IMR-90 (cell line): ENCODE data around the gene KCNAB1. TPM values are rescaled to one million over a fixed set of nuclear protein-coding genes. Genes with fewer than 3 reads are reported as not detected.

Source experiments
- ATAC-seq: fragments of 200-7000 bp; cut with Tn5 transposase; 2 replicates; pipeline ENCODE4 v1.9.1; 2020; ENCODE audit warnings: low read depth, mild to moderate bottlenecking, moderate library complexity
- BruUV-seq: library from RNA; stranded (reverse); fragments of 400-500 nt; replicated peaks from 2 replicates; lab custom pipeline; 2021; lab: Mats Ljungman, UMichigan
- CTCF ChIA-PET: fragments of 300-600 bp; formaldehyde crosslinking; extraction: SDS; loops from one replicate; lab custom pipeline; 2021; ENCODE audit warnings: antibody characterized with exemption; lab: Yijun Ruan, JAX
- POLR2A ChIA-PET: fragments of 300-600 bp; sonication (Branson Sonifier 250); formaldehyde crosslinking; loops from one replicate; lab custom pipeline; 2022; ENCODE audit warnings: antibody characterized with exemption; ENCODE audit not compliant: unreplicated experiment; lab: Charles Lee
- DNase-seq: peaks from one replicate; pipeline ENCODE4 v3.0.0; 2013
- H2AFZ ChIP-seq: replicated peaks from 2 replicates; pipeline ENCODE3; 2013; ENCODE audit warnings: low read length, mild to moderate bottlenecking; ENCODE audit not compliant: poor library complexity
- H2AK5ac ChIP-seq: 2 replicates; pipeline ENCODE4 v1.6.1; 2013; ENCODE audit warnings: low read depth, low read length, inconsistent platforms
- H2AK9ac ChIP-seq: replicated peaks from 2 replicates; pipeline ENCODE3; 2013; ENCODE audit warnings: mild to moderate bottlenecking, low read depth, low read length, moderate library complexity; ENCODE audit not compliant: poor library complexity
- H2BK120ac ChIP-seq: 2 replicates; pipeline ENCODE4 v1.6.1; 2013; ENCODE audit warnings: low read depth, low read length, inconsistent platforms
- H2BK15ac ChIP-seq: 3 replicates; pipeline ENCODE4 v1.6.1; 2013; ENCODE audit warnings: low read depth, low read length, inconsistent platforms
- H2BK20ac ChIP-seq: 2 replicates; pipeline ENCODE4 v1.6.1; 2013; ENCODE audit warnings: low read depth, mild to moderate bottlenecking, inconsistent platforms, low read length, moderate library complexity
- H2BK5ac ChIP-seq: 2 replicates; pipeline ENCODE4 v1.6.1; 2013; ENCODE audit warnings: mild to moderate bottlenecking, low read depth, low read length, inconsistent platforms; ENCODE audit not compliant: poor library complexity, severe bottlenecking
- H3K14ac ChIP-seq: replicated peaks from 2 replicates; pipeline ENCODE4 v1.6.1; 2013; ENCODE audit warnings: low read depth, low read length, inconsistent platforms
- H3K18ac ChIP-seq: 2 replicates; pipeline ENCODE4 v1.6.1; 2013; ENCODE audit warnings: low read depth, low read length, control low read depth
- H3K23ac ChIP-seq: 2 replicates; pipeline ENCODE4 v1.6.1; 2013; ENCODE audit warnings: low read depth, low read length, inconsistent platforms
- H3K27ac ChIP-seq: 2 replicates; pipeline ENCODE4 v1.5.1; 2013; ENCODE audit warnings: mild to moderate bottlenecking, control low read depth, low read length; ENCODE audit not compliant: insufficient read depth
- H3K27me3 ChIP-seq: 2 replicates; pipeline ENCODE4 v1.6.1; 2013; ENCODE audit warnings: low read length; ENCODE audit not compliant: control insufficient read depth, insufficient read depth
- H3K36me3 ChIP-seq: 2 replicates; pipeline ENCODE4 v1.6.1; 2013; ENCODE audit warnings: low read length, mixed read lengths; ENCODE audit not compliant: control insufficient read depth, insufficient read depth
- H3K4ac ChIP-seq: 2 replicates; pipeline ENCODE4 v1.6.1; 2013; ENCODE audit warnings: low read depth, low read length, inconsistent platforms
- H3K4me1 ChIP-seq: 2 replicates; pipeline ENCODE4 v1.6.1; 2013; ENCODE audit warnings: low read length, mixed read lengths; ENCODE audit not compliant: control insufficient read depth, insufficient read depth
- H3K4me2 ChIP-seq: 2 replicates; pipeline ENCODE4 v1.6.1; 2013; ENCODE audit warnings: low read depth, mild to moderate bottlenecking, control low read depth, low read length, moderate library complexity
- H3K4me3 ChIP-seq: 2 replicates; pipeline ENCODE4 v1.5.1; 2013; ENCODE audit warnings: low read depth, mild to moderate bottlenecking, control low read depth, low read length, moderate library complexity; ENCODE audit not compliant: insufficient read depth
- H3K56ac ChIP-seq: 2 replicates; pipeline ENCODE4 v1.6.1; 2013; ENCODE audit warnings: low read length, inconsistent platforms; ENCODE audit not compliant: insufficient read depth; ENCODE audit errors: extremely low read depth
- H3K79me1 ChIP-seq, 2 experiments: 2 replicates each; pipeline ENCODE4 v1.6.1; 2013; ENCODE audit warnings: low read length in 2 of 2, inconsistent platforms in 1 of 2, low read depth in 1 of 2
- H3K9ac ChIP-seq: 2 replicates; pipeline ENCODE4 v1.6.1; 2013; ENCODE audit warnings: low read depth, low read length, control low read depth
- H3K9me1 ChIP-seq: 2 replicates; pipeline ENCODE4 v1.6.1; 2013; ENCODE audit warnings: low read length, inconsistent platforms; ENCODE audit not compliant: insufficient read depth
- H3K9me3 ChIP-seq: 2 replicates; pipeline ENCODE4 v1.6.1; 2013; ENCODE audit warnings: low read length; ENCODE audit not compliant: control insufficient read depth, insufficient read depth
- H4K20me1 ChIP-seq: 2 replicates; pipeline ENCODE4 v1.6.1; 2013; ENCODE audit warnings: low read length, inconsistent platforms; ENCODE audit not compliant: insufficient read depth
- H4K5ac ChIP-seq: 2 replicates; pipeline ENCODE4 v1.6.1; 2013; ENCODE audit warnings: mild to moderate bottlenecking, low read depth, low read length, control low read depth
- H4K8ac ChIP-seq, 2 experiments: 2 replicates each; pipeline ENCODE4 v1.6.1; 2013; ENCODE audit warnings: low read depth in 2 of 2, low read length in 2 of 2, control low read depth in 1 of 2, inconsistent platforms in 1 of 2
- H4K91ac ChIP-seq: 2 replicates; pipeline ENCODE4 v1.6.1; 2013; ENCODE audit warnings: low read depth, low read length, inconsistent platforms; ENCODE audit not compliant: insufficient read depth
- BHLHE40 ChIP-seq: fragments of 150-350 bp; IDR thresholded peaks from 2 replicates; pipeline ENCODE4 v1.6.1; 2016; ENCODE audit warnings: mild to moderate bottlenecking, low read depth, low read length
- MAFK ChIP-seq: IDR thresholded peaks from 2 replicates; pipeline ENCODE4 v1.6.1; 2012; ENCODE audit warnings: low read depth, low read length, improper control_type of control experiment
- MXI1 ChIP-seq: IDR thresholded peaks from 2 replicates; pipeline ENCODE4 v1.6.1; 2012; ENCODE audit warnings: low read depth, mild to moderate bottlenecking, low read length, moderate library complexity, borderline replicate concordance
- WGBS, 2 experiments: methylation state at CpG; one replicate each; pipeline versions ENCODE4 v1.1.5 to v1.1.7; 2013; ENCODE audit warnings: missing lambda C conversion rate in 2 of 2; ENCODE audit not compliant: insufficient read length in 1 of 2; ENCODE audit errors: extremely low coverage in 2 of 2; 5-methylcytosine and 5-hydroxymethylcytosine counted together
- dilution Hi-C: fragments of 300-500 bp; cut with HindIII; formaldehyde crosslinking; loops from one replicate; pipeline ENCODE4 v1.14.3; 2018; ENCODE audit warnings: low sequenced_read_pairs; ENCODE audit not compliant: unreplicated experiment
- in situ Hi-C: fragments of 300-500 bp; cut with MboI; formaldehyde crosslinking; loops from 3 replicates; pipeline ENCODE4 v1.14.3; 2019; ENCODE audit warnings: low sequenced_read_pairs, inconsistent platforms, mixed read lengths
- intact Hi-C: fragments of 100-400 bp; cut with micrococcal nuclease; formaldehyde crosslinking; loops from 2 replicates; pipeline ENCODE4 v1.10.0; 2022
- polyA plus RNA-seq, 3 experiments: library from polyadenylated mRNA; depleted of rRNA; stranded (reverse); fragments of >200 nt; gene quantifications; 2 replicates each; pipeline ENCODE4 v1.2.3, GENCODE V29; 2012; ENCODE audit warnings: low replicate concordance in 1 of 3
- total RNA-seq: library from RNA; depleted of rRNA; stranded (reverse); fragments of >200 nt; gene quantifications from 2 replicates; pipeline ENCODE4 v1.2.3, GENCODE V29; 2012

KCNAB1 gene
- total and polyA plus RNA-seq, 2 of the 4 experiments (the other 2 are of a cell fraction) = under 0.01 to 0.07 TPM

DNA sequence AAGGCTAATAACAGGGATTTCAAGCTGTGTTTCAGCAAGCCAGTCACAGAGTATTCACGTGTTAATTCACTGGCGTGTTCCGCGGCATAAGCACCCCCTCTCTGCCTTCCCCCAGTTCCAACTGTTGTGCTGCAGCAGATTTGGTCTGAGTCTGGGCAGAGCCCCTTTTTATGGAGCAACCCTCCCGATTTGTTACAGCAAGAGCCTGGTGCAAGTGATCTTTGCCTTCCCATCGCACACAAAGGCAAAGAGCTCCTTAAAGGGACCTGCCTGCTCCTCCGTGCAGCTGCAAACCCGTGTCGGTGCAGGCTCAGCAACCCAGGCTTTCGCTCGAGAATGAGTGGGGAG is 170.5 kb downstream of the KCNAB1 start:
- Histone ChIP-seq H4K5ac (no peak overlapping the region), H3K18ac (no peak overlapping the region), H3K4me3 (peak overlapping the region; percentile 5; the same call in 1 of the 2 replicates), H3K27ac (no peak overlapping the region), H2BK5ac (no peak overlapping the region), H2BK120ac (no peak overlapping the region), H3K4me2 (peak overlapping the region; percentile 42; the same call in 1 of the 2 replicates), H4K20me1 (no peaks in the 10 kb centered on the region), H2AK9ac (no peak overlapping the region), H4K91ac (no peak overlapping the region), H3K4ac (no peak overlapping the region), H2BK20ac (no peak overlapping the region), H3K56ac (no peak overlapping the region), H2AK5ac (no peak overlapping the region), H3K36me3 (no peaks in the 10 kb centered on the region), H3K9me1 (no peaks in the 10 kb centered on the region; the same call in 1 of the 2 replicates), H4K8ac (no peak overlapping the region), H3K9me3 (no peaks in the 10 kb centered on the region), H3K27me3 (peaks cover 48% of the 10 kb centered on the region), H2BK15ac (no peak overlapping the region), H3K9ac (no peak overlapping the region), H3K4me1 (peaks cover 2% of the 10 kb centered on the region; the same call in 1 of the 2 replicates), H3K79me1 (no peaks in the 10 kb centered on the region), H3K14ac (no peak overlapping the region), H2AFZ (peak overlapping the region; percentile 85), H3K23ac (no peak overlapping the region)
- no CpG with 5 or more reads among the region's 11 CpGs for WGBS, 2 experiments
- intact Hi-C loops = no loop called here
- DNase-seq (no peak), ATAC-seq (peak; percentile 28; the same call in 1 of the 2 replicates)
- ChIA-PET POLR2A (no interaction called here), CTCF (no interaction called here)
- dilution Hi-C loops = no loop called here
- in situ Hi-C loops = no loop called here
- BruUV-seq = no TSS peak
- TF ChIP-seq MAFK (no peak), BHLHE40 (no peak), MXI1 (no peak)
